ENCODE measurements around the gene NT5C1A. TPM values are rescaled to one million over a fixed set of nuclear protein-coding genes. Genes with fewer than 3 reads are reported as not detected.

The NT5C1A gene
- total RNA-seq, 2 donors from 2014 or later = 2.3 to 3.1 TPM

GRCh38 chr1:39652554-39652953 is 19.4 kb downstream of the NT5C1A start:
- WGBS, 2 donors = 87 to 90% methylated on average over 2 of the region's 2 CpGs
- H3K4me3 ChIP-seq = no peak overlapping the region
- H3K27ac ChIP-seq = peak overlapping the region in 1 of 4 donors; percentile 1
- no peaks in the 10 kb centered on the region for H3K27me3 ChIP-seq
- intact Hi-C loops (cut with DNase I) = loop anchor here (5.0 kb wide), 1 partner anchor 45 kb away; no protein-coding TSS in a partner anchor
- no peak for DNase-seq
- ATAC-seq = peak; percentile 7
- H3K4me1 ChIP-seq = peaks cover 41% of the 10 kb centered on the region
- TF ChIP-seq POLR2A (IDR thresholded peaks at IDR 0.05) = no peak
- TF ChIP-seq CTCF (IDR thresholded peaks at IDR 0.05) = no peak
- no peaks in the 10 kb centered on the region for H3K36me3 ChIP-seq (replicated peaks in 1 of 2; ENCODE audit: insufficient read depth in 1 of 2, low read depth in 2 of 2)
- H3K9me3 ChIP-seq = no peaks in the 10 kb centered on the region

GRCh38 chr1:39652105-39652504 is 19.8 kb downstream of the NT5C1A start:
- no peak for TF ChIP-seq POLR2A (IDR thresholded peaks at IDR 0.05)
- no peak for TF ChIP-seq CTCF (IDR thresholded peaks at IDR 0.05)
- 82 to 84% methylated on average over 6 of the region's 6 CpGs for WGBS, 2 donors
- Histone ChIP-seq H3K9me3 (no peaks in the 10 kb centered on the region), H3K27me3 (no peaks in the 10 kb centered on the region), H3K4me3 (no peak overlapping the region), H3K27ac (peak overlapping the region in 1 of 4 donors; percentile 1), H3K4me1 (peaks cover 45% of the 10 kb centered on the region), H3K36me3 (replicated peaks in 1 of 2; ENCODE audit: insufficient read depth in 1 of 2, low read depth in 2 of 2) (no peaks in the 10 kb centered on the region)
- peak; percentile 16 for ATAC-seq
- intact Hi-C loops (cut with DNase I) = loop anchor here (5.0 kb wide), 1 partner anchor 45 kb away; no protein-coding TSS in a partner anchor
- DNase-seq = peak in 1 of 4 donors; percentile 30

GRCh38 chr1:39650431-39650830 is 21.5 kb downstream of the NT5C1A start:
- intact Hi-C loops (cut with DNase I) = loop anchor here (5.0 kb wide), 1 partner anchor 43 kb away; no protein-coding TSS in a partner anchor

GRCh38 chr1:39649636-39650185 is 22.2 kb downstream of the NT5C1A start:
- Histone ChIP-seq H3K4me3 (no peak overlapping the region), H3K36me3 (replicated peaks in 1 of 2; ENCODE audit: insufficient read depth in 1 of 2, low read depth in 2 of 2) (no peaks in the 10 kb centered on the region), H3K9me3 (no peaks in the 10 kb centered on the region), H3K27ac (peak overlapping the region in 2 of 4 donors; percentile 5 to 35), H3K27me3 (no peaks in the 10 kb centered on the region), H3K4me1 (peaks cover 68% of the 10 kb centered on the region)
- ATAC-seq (no peak), DNase-seq (no peak)
- intact Hi-C loops (cut with DNase I) = loop anchor here (5.0 kb wide), 1 partner anchor 42 kb away; no protein-coding TSS in a partner anchor
- 84 to 94% methylated on average over 2 of the region's 2 CpGs for whole genome bisulfite sequencing, 2 donors
- no peak for TF ChIP-seq CTCF (IDR thresholded peaks at IDR 0.05)
- TF ChIP-seq POLR2A (IDR thresholded peaks at IDR 0.05) = no peak

More at GRCh38 chr1:39650431-39650830, 21.5 kb downstream of the NT5C1A start:
- DNase-seq = no peak
- Histone ChIP-seq H3K27ac (peak overlapping the region in 2 of 4 donors; percentile 5 to 35), H3K27me3 (no peaks in the 10 kb centered on the region), H3K9me3 (no peaks in the 10 kb centered on the region), H3K4me1 (peaks cover 61% of the 10 kb centered on the region), H3K36me3 (replicated peaks in 1 of 2; ENCODE audit: insufficient read depth in 1 of 2, low read depth in 2 of 2) (no peaks in the 10 kb centered on the region), H3K4me3 (no peak overlapping the region)
- ATAC-seq = no peak
- TF ChIP-seq CTCF (IDR thresholded peaks at IDR 0.05) = no peak
- no peak for TF ChIP-seq POLR2A (IDR thresholded peaks at IDR 0.05)
- 93 to 100% methylated on average over 1 of the region's 1 CpG for WGBS, 2 donors

GRCh38 chr1:39648496-39648895 is 23.4 kb downstream of the NT5C1A start:
- no peak overlapping the region for H3K4me3 ChIP-seq
- 40 to 61% methylated on average over 2 of the region's 2 CpGs for WGBS, 2 donors
- ATAC-seq = no peak
- TF ChIP-seq POLR2A (IDR thresholded peaks at IDR 0.05) (no peak), CTCF (IDR thresholded peaks at IDR 0.05) (no peak)
- intact Hi-C loops (cut with DNase I) = no loop called here
- peaks cover 73% of the 10 kb centered on the region for H3K4me1 ChIP-seq
- H3K27ac ChIP-seq = peak overlapping the region; percentile 84 to 97 (median 94)
- no peaks in the 10 kb centered on the region for H3K27me3 ChIP-seq
- peak in 3 of 4 donors; percentile 52 to 66 (median 57) for DNase-seq
- no peaks in the 10 kb centered on the region for H3K36me3 ChIP-seq (replicated peaks in 1 of 2; ENCODE audit: insufficient read depth in 1 of 2, low read depth in 2 of 2)
- H3K9me3 ChIP-seq = no peaks in the 10 kb centered on the region
